Measurements from ENCODE around the gene RNF227. TPM values are rescaled to one million over a fixed set of nuclear protein-coding genes. Genes with fewer than 3 reads are reported as not detected.

The RNF227 gene
- total and polyA plus RNA-seq, 2 of the 13 experiments (the other 11 are each of a cell fraction or from before 2014, with no cell fraction given): 0.20 to 0.79 TPM

DNA sequence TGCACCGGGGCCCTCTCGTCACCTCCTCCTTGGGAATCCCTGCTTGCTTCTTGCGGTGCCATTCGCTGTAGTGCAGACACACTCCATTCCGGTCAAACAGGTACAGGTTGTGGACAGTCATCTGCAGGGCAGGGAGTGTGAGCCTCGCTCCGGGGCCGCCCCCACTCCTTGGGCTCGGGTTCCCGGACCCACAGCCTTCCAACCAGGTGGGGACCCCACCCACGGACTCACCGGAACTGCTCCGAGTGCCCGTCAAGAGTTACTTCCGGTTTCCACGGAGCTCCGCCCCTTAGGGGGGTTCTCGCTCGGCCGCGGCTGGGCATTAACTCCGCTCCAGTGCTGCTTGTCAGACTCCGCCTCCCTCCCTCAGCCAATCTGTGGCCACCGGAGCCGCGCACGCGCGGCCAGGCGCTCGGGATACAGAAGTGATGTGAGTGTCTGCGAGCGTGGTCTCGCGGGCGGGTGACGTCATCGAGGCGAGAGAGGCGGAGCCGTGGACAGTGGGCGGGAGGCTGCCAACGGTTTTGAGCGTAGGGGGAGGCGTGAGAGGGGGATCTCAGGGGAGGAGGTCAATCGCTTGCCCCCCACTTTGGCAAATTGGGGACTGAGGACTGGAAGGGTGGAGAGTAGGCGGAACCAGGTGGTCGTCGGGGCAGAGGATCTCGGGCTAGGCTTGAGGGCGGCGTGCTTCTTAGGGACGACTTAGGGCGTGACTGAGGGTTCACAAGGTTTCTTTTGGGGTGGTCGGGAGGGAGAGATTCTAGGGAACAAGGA is 15.8 kb upstream of the RNF227 start, which contains the start of the genes CNTROB and TRAPPC1 (continued):
- TF ChIP-seq, protein P1, sequence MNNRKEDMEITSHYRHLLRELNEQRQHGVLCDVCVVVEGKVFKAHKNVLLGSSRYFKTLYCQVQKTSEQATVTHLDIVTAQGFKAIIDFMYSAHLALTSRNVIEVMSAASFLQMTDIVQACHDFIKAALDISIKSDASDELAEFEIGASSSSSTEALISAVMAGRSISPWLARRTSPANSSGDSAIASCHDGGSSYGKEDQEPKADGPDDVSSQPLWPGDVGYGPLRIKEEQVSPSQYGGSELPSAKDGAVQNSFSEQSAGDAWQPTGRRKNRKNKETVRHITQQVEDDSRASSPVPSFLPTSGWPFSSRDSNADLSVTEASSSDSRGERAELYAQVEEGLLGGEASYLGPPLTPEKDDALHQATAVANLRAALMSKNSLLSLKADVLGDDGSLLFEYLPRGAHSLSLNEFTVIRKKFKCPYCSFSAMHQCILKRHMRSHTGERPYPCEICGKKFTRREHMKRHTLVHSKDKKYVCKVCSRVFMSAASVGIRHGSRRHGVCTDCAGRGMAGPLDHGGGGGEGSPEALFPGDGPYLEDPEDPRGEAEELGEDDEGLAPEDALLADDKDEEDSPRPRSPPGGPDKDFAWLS (CRISPR knock-in tag; IDR thresholded peaks at IDR 0.05; ENCODE audit: borderline replicate concordance): 0 out of 2 replicates have a peak, but pooled peaks have one; percentile 52
- TF ChIP-seq PHF8 (CRISPR knock-in tag; IDR thresholded peaks at IDR 0.05) (peak; percentile 87), NFYB (CRISPR knock-in tag; IDR thresholded peaks at IDR 0.05) (peak; percentile 78), ZNF788 (CRISPR knock-in tag; IDR thresholded peaks at IDR 0.05; ENCODE audit: borderline replicate concordance) (peak; percentile 60), ZFX (CRISPR knock-in tag; IDR thresholded peaks at IDR 0.05; ENCODE audit: low read depth) (peak; percentile 74), LCORL (IDR thresholded peaks at IDR 0.05) (no peak), LCORL (CRISPR knock-in tag; IDR thresholded peaks at IDR 0.05) (peak; percentile 24; the same call in 1 of the 2 replicates), ZNF839 (CRISPR knock-in tag; IDR thresholded peaks at IDR 0.05; ENCODE audit: borderline replicate concordance) (0 out of 2 replicates have a peak, but pooled peaks have one; percentile 28), FOXK2 (IDR thresholded peaks at IDR 0.05) (no peak), ZMAT3 (CRISPR knock-in tag; conservative IDR thresholded peaks at IDR 0.05) (0 out of 2 replicates have a peak, but pooled peaks have one; percentile 48), RBFOX2 (IDR thresholded peaks at IDR 0.05; ENCODE audit: low read depth, low read length) (peak; percentile 78), ZSCAN9 (CRISPR knock-in tag; IDR thresholded peaks at IDR 0.05; ENCODE audit: borderline replicate concordance) (peak; percentile 40; the same call in 1 of the 2 replicates), MAZ (IDR thresholded peaks at IDR 0.05; ENCODE audit: borderline replicate concordance, low read depth, low read length) (0 out of 2 replicates have a peak, but pooled peaks have one; percentile 26), MAZ (CRISPR knock-in tag; IDR thresholded peaks at IDR 0.05; ENCODE audit: low read depth) (peak; percentile 64), HOXA3 (CRISPR knock-in tag; IDR thresholded peaks at IDR 0.05) (peak; percentile 88), IRF2 (CRISPR knock-in tag; IDR thresholded peaks at IDR 0.05) (0 out of 2 replicates have a peak, but pooled peaks have one; percentile 52), KLF12 (CRISPR knock-in tag; IDR thresholded peaks at IDR 0.05; ENCODE audit: borderline replicate concordance) (peak; percentile 70), PHF20 (CRISPR knock-in tag; IDR thresholded peaks at IDR 0.05) (peak; percentile 86), ZNF501 (CRISPR knock-in tag; IDR thresholded peaks at IDR 0.05) (peak; percentile 45; the same call in 1 of the 2 replicates), NRL (CRISPR knock-in tag; IDR thresholded peaks at IDR 0.05; ENCODE audit: borderline replicate concordance) (peak; percentile 71; the same call in 1 of the 2 replicates), TGIF2 (CRISPR knock-in tag; IDR thresholded peaks at IDR 0.05) (0 out of 2 replicates have a peak, but pooled peaks have one; percentile 53), ZC3H13 (CRISPR knock-in tag; IDR thresholded peaks at IDR 0.05) (0 out of 2 replicates have a peak, but pooled peaks have one; percentile 4), SAFB2 (CRISPR knock-in tag; IDR thresholded peaks at IDR 0.05; ENCODE audit: borderline replicate concordance, low read depth) (no peak), ZNF557 (CRISPR knock-in tag; IDR thresholded peaks at IDR 0.05) (no peak), REXO4 (CRISPR knock-in tag; IDR thresholded peaks at IDR 0.05; ENCODE audit: borderline replicate concordance) (no peak)
- TF ChIP-seq, protein P2, sequence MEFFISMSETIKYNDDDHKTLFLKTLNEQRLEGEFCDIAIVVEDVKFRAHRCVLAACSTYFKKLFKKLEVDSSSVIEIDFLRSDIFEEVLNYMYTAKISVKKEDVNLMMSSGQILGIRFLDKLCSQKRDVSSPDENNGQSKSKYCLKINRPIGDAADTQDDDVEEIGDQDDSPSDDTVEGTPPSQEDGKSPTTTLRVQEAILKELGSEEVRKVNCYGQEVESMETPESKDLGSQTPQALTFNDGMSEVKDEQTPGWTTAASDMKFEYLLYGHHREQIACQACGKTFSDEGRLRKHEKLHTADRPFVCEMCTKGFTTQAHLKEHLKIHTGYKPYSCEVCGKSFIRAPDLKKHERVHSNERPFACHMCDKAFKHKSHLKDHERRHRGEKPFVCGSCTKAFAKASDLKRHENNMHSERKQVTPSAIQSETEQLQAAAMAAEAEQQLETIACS (CRISPR knock-in tag; IDR thresholded peaks at IDR 0.05): no peak
- TF ChIP-seq, protein P3, sequence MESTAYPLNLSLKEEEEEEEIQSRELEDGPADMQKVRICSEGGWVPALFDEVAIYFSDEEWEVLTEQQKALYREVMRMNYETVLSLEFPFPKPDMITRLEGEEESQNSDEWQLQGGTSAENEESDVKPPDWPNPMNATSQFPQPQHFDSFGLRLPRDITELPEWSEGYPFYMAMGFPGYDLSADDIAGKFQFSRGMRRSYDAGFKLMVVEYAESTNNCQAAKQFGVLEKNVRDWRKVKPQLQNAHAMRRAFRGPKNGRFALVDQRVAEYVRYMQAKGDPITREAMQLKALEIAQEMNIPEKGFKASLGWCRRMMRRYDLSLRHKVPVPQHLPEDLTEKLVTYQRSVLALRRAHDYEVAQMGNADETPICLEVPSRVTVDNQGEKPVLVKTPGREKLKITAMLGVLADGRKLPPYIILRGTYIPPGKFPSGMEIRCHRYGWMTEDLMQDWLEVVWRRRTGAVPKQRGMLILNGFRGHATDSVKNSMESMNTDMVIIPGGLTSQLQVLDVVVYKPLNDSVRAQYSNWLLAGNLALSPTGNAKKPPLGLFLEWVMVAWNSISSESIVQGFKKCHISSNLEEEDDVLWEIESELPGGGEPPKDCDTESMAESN (CRISPR knock-in tag; conservative IDR thresholded peaks at IDR 0.05): 0 out of 2 replicates have a peak, but pooled peaks have one; percentile 32
